Dermis microvascular lymphatic vessel endothelial cell (primary cell): ENCODE results near the gene NDUFB1. TPM values are rescaled to one million over a fixed set of nuclear protein-coding genes. Genes with fewer than 3 reads are reported as not detected.

Source experiments
- DNase-seq, 2 donors: peaks; one replicate each; pipeline versions ENCODE4 v3.0.0 to v3.0.0-alpha.2; 2010; ENCODE audit warnings: low read depth in 2 of 2
- total RNA-seq: library from RNA; depleted of rRNA; stranded (reverse); fragments of >200 nt; gene quantifications from 2 replicates; pipeline ENCODE4 v1.2.1, GENCODE V29; 2014

NDUFB1 gene
- total RNA-seq, 1 donor from 2014 or later = 259 TPM

DNA sequence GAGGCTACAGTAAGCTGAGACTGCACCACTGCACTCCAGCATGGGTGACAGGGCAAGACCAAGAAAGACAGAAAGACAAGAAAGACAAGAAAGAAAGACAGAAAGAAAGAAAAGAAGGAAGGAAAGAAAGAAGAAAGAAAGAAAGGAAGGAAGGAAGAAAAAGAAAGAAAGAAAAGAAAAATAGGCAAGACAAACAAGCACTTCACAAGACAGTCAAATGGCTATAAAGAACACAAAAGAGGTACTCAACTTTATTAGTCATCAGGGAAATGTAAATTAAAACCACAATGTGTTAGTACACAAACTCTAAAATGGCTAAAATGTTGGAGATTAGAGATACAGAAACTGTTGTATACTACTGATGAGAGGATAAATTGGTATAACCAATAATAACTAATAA, 21.7 kb downstream of the NDUFB1 start:
- no peak for DNase-seq

GRCh38 chr14:92093320-92093719, 28.2 kb downstream of the NDUFB1 start:
- peak in 1 of 2 donors; percentile 6 for DNase-seq

- DNase-seq = no peak
Observed at GRCh38 chr14:92088494-92088893, 33.0 kb downstream of the NDUFB1 start.

- no peak for DNase-seq
Observed at GRCh38 chr14:92074555-92074954, 47.0 kb downstream of the NDUFB1 start.

Other genes starting within 250 kb of the NDUFB1 start
- 0.26 and 0.89 TPM in 2 replicates for gene FBLN5, start 174.0 kb downstream of the NDUFB1 start, total RNA-seq
- gene TRIP11, start 81.6 kb downstream of the NDUFB1 start, total RNA-seq = 20.8 and 26.2 TPM in 2 replicates
- gene ATXN3, start 15.1 kb downstream of the NDUFB1 start, total RNA-seq = 45.4 and 59.6 TPM in 2 replicates
- gene CPSF2, start 263 bp upstream of the NDUFB1 start, total RNA-seq = 18.9 and 26.7 TPM in 2 replicates
- under 0.01 TPM in 2 replicates for gene SLC24A4, start 201.5 kb upstream of the NDUFB1 start, total RNA-seq